ENCODE measurements around the gene ABCA13.

The ABCA13 gene

GRCh38 chr7:48304641-48305040 is 133.4 kb downstream of the ABCA13 start:
- no peak for DNase-seq (ENCODE audit: low read depth)
- TF ChIP-seq CTCF (IDR thresholded peaks at IDR 0.05; ENCODE audit: insufficient read depth, low read depth, low read length, missing control alignments): no peak
- no peak overlapping the region for H3K4me3 ChIP-seq (ENCODE audit: low read length)

GRCh38 chr7:48305661-48306060 is 134.4 kb downstream of the ABCA13 start:
- TF ChIP-seq CTCF (IDR thresholded peaks at IDR 0.05; ENCODE audit: insufficient read depth, low read depth, low read length, missing control alignments): no peak
- no peak for DNase-seq (ENCODE audit: low read depth)
- H3K4me3 ChIP-seq (ENCODE audit: low read length): no peak overlapping the region

GRCh38 chr7:48307041-48307714 is 135.9 kb downstream of the ABCA13 start:
- DNase-seq (ENCODE audit: low read depth): peak; percentile 89
- no peak overlapping the region for H3K4me3 ChIP-seq (ENCODE audit: low read length)
- TF ChIP-seq CTCF (IDR thresholded peaks at IDR 0.05; ENCODE audit: insufficient read depth, low read depth, low read length, missing control alignments): no peak

- no peak for TF ChIP-seq CTCF (IDR thresholded peaks at IDR 0.05; ENCODE audit: insufficient read depth, low read depth, low read length, missing control alignments)
- no peak for DNase-seq (ENCODE audit: low read depth)
- H3K4me3 ChIP-seq (ENCODE audit: low read length): no peak overlapping the region
Measured at GRCh38 chr7:48309720-48310119, 138.5 kb downstream of the ABCA13 start.

- H3K4me3 ChIP-seq (ENCODE audit: low read length): no peak overlapping the region
- DNase-seq (ENCODE audit: low read depth): no peak
- TF ChIP-seq CTCF (IDR thresholded peaks at IDR 0.05; ENCODE audit: insufficient read depth, low read depth, low read length, missing control alignments): no peak
Measured at GRCh38 chr7:48311464-48312100, 140.3 kb downstream of the ABCA13 start.

GRCh38 chr7:48312151-48312550 is 140.9 kb downstream of the ABCA13 start:
- DNase-seq (ENCODE audit: low read depth): peak; percentile 48
- TF ChIP-seq CTCF (IDR thresholded peaks at IDR 0.05; ENCODE audit: insufficient read depth, low read depth, low read length, missing control alignments): no peak
- no peak overlapping the region for H3K4me3 ChIP-seq (ENCODE audit: low read length)

- DNase-seq (ENCODE audit: low read depth): no peak
- TF ChIP-seq CTCF (IDR thresholded peaks at IDR 0.05; ENCODE audit: insufficient read depth, low read depth, low read length, missing control alignments): no peak
- H3K4me3 ChIP-seq (ENCODE audit: low read length): no peak overlapping the region
Measured at GRCh38 chr7:48316768-48317167, 145.5 kb downstream of the ABCA13 start.

All from epithelial cell of esophagus (primary cell).